WTC11 (cell line): ENCODE data around the gene LTBP2.

Experiments
- ATF3 ChIP-seq: sonication (generic); formaldehyde crosslinking; conservative IDR thresholded peaks from 2 replicates; pipeline ENCODE4 v1.8.1; 2022; ENCODE audit warnings: mild to moderate bottlenecking, missing genetic modification reagents
- CTCF ChIP-seq: fragments of 200-600 bp; IDR thresholded peaks from 2 replicates; pipeline ENCODE4 v1.8.0; 2022; ENCODE audit warnings: antibody characterized with exemption
- ELF4 ChIP-seq: sonication (generic); formaldehyde crosslinking; IDR thresholded peaks from 2 replicates; pipeline ENCODE4 v1.8.1; 2022; ENCODE audit warnings: low read depth, mild to moderate bottlenecking, moderate library complexity, missing genetic modification reagents
- ESRRA ChIP-seq: sonication (generic); formaldehyde crosslinking; IDR thresholded peaks from 2 replicates; pipeline ENCODE4 v1.8.1; 2022; ENCODE audit warnings: mild to moderate bottlenecking, missing genetic modification reagents, borderline replicate concordance
- FOXJ3 ChIP-seq: sonication (generic); formaldehyde crosslinking; IDR thresholded peaks from 2 replicates; pipeline ENCODE4 v1.9.0; 2021; ENCODE audit warnings: missing genetic modification reagents, mild to moderate bottlenecking, borderline replicate concordance
- HMGXB4 ChIP-seq: sonication (generic); formaldehyde crosslinking; IDR thresholded peaks from 2 replicates; pipeline ENCODE4 v1.8.1; 2023; ENCODE audit warnings: mild to moderate bottlenecking, moderate library complexity, missing genetic modification reagents
- NFATC4 ChIP-seq: fragments of 250-450 bp; sonication (Bioruptor Pico); IDR thresholded peaks from 2 replicates; pipeline ENCODE4 v1.9.0; 2021; ENCODE audit warnings: mild to moderate bottlenecking
- PRDM15 ChIP-seq: sonication (generic); formaldehyde crosslinking; IDR thresholded peaks from 2 replicates; pipeline ENCODE4 v1.8.0; 2022; ENCODE audit warnings: missing genetic modification reagents
- SP1 ChIP-seq: sonication (generic); formaldehyde crosslinking; conservative IDR thresholded peaks from 2 replicates; pipeline ENCODE4 v1.8.1; 2022; ENCODE audit warnings: missing genetic modification reagents
- TEAD4 ChIP-seq: sonication (generic); formaldehyde crosslinking; IDR thresholded peaks from 2 replicates; pipeline ENCODE4 v1.8.0; 2022; ENCODE audit warnings: mild to moderate bottlenecking, missing genetic modification reagents
- USF2 ChIP-seq: sonication (generic); formaldehyde crosslinking; IDR thresholded peaks from 2 replicates; pipeline ENCODE4 v1.8.1; 2023; ENCODE audit warnings: mild to moderate bottlenecking, missing genetic modification reagents, moderate library complexity
- ZNF671 ChIP-seq: fragments of 250-450 bp; sonication (Bioruptor Pico); IDR thresholded peaks from 2 replicates; pipeline ENCODE4 v1.8.0; 2021; ENCODE audit warnings: mild to moderate bottlenecking

GRCh38 chr14:74578479-74578878 lies 33.6 kb downstream of the LTBP2 start:
- TF ChIP-seq CTCF (no peak), ZNF671 (no peak), ELF4 (no peak), ESRRA (CRISPR knock-in tag) (no peak), SP1 (CRISPR knock-in tag) (no peak), ATF3 (CRISPR knock-in tag) (no peak), PRDM15 (CRISPR knock-in tag) (no peak), USF2 (CRISPR knock-in tag) (no peak), FOXJ3 (no peak), HMGXB4 (CRISPR knock-in tag) (no peak), TEAD4 (CRISPR knock-in tag) (no peak), NFATC4 (no peak)
